Fibroblast of lung (primary cell): ENCODE data around the gene NODAL.

Experiments used
- CTCF ChIP-seq, 2 donors: IDR thresholded peaks in 1 of 2; conservative IDR thresholded peaks in 1 of 2; 1 replicate in 1 of 2; 2 replicates in 1 of 2; pipeline ENCODE4 v1.5.1; 2011 to 2012; ENCODE audit warnings: low read length in 2 of 2, control low read depth in 1 of 2, inconsistent platforms in 1 of 2, low read depth in 1 of 2, mild to moderate bottlenecking in 1 of 2
- EZH2 ChIP-seq: IDR thresholded peaks from 2 replicates; pipeline ENCODE4 v1.5.1; 2012; ENCODE audit warnings: low read length, control low read depth, mild to moderate bottlenecking; ENCODE audit errors: missing control alignments

DNA sequence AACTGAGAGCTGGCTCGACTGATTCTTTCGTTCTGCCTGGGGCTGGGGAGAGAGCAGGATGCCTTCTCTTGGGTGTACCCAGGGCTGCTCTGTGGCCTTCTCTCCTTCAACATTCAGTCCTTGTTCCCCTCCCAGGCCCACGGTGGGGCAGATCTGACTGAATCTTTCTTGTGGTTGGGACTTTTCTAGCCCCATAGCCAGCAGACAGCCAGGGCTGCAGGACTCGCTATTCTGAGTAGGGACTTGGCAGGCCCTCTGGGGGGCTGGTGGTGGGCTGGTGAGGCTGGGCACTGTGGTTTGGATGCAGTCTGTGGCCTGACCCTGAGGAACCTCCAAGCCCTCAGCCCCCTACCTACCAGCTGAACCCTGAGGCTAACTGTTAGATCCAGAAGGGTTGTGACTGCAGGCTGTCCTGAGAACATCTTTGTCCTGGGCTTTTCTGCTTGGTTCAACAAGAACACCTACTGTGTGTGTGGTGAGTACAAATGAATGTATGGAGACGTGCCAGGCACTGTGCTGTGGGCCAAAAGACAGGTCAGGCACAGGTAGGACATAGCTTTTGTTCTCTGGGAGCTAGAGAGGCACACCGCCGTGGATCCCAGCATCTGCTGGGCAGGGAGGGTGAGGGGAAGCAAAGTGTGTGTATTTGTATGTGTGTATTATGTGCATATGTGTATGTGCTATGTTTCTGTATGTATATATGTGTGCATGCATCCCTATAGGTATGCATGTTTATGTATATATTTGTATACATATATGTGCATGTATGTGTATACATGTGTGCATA, 35.0 kb upstream of the NODAL start:
- TF ChIP-seq CTCF (conservative IDR thresholded peaks at IDR 0.05 in 1 of 2, IDR thresholded peaks at IDR 0.05 in 1 of 2; ENCODE audit: low read depth in 1 of 2, low read length in 2 of 2) (no peak), EZH2 (peak; percentile 37)
